HepG2 (cell line): Measurements from ENCODE around the gene RAD9A. TPM values are rescaled to one million over a fixed set of nuclear protein-coding genes. Genes with fewer than 3 reads are reported as not detected.
A peak's percentile ranks its signal among the peaks of the same experiment; 100 is the strongest.

Experiments
- FOXM1 ChIP-seq: sonication (generic); formaldehyde crosslinking; IDR thresholded peaks from 2 replicates; pipeline ENCODE4 v1.5.0; 2020; ENCODE audit warnings: missing genetic modification reagents
- REL ChIP-seq: sonication (generic); formaldehyde crosslinking; conservative IDR thresholded peaks from 2 replicates; pipeline ENCODE4 v1.8.0; 2022; ENCODE audit warnings: mild to moderate bottlenecking, missing genetic modification reagents, moderate library complexity
- RORA ChIP-seq: sonication (generic); formaldehyde crosslinking; IDR thresholded peaks from 2 replicates; pipeline ENCODE4 v1.5.0; 2020; ENCODE audit warnings: mild to moderate bottlenecking, missing genetic modification reagents, moderate library complexity
- SALL2 ChIP-seq: sonication (generic); formaldehyde crosslinking; IDR thresholded peaks from 2 replicates; pipeline ENCODE4 v1.8.1; 2023; ENCODE audit warnings: mild to moderate bottlenecking, missing genetic modification reagents, inconsistent platforms
- SMAD9 ChIP-seq: sonication (generic); formaldehyde crosslinking; IDR thresholded peaks from 2 replicates; pipeline ENCODE4 v1.5.1; 2020; ENCODE audit warnings: mild to moderate bottlenecking, missing genetic modification reagents
- ZBTB42 ChIP-seq: sonication (generic); formaldehyde crosslinking; IDR thresholded peaks from 2 replicates; pipeline ENCODE4 v1.5.0; 2020; ENCODE audit warnings: mild to moderate bottlenecking, missing genetic modification reagents
- ZNF839 ChIP-seq: sonication (generic); formaldehyde crosslinking; IDR thresholded peaks from 2 replicates; pipeline ENCODE4 v1.4.0; 2020; ENCODE audit warnings: missing genetic modification reagents, mild to moderate bottlenecking, borderline replicate concordance
- polyA plus RNA-seq, 8 experiments: library from polyadenylated mRNA; depleted of rRNA in 3 of 8; stranded (reverse) in 7 of 8; unstranded in 1 of 8; fragments of >200 nt; fragmentation: Illumina TruSeq in 4 of 8; extraction: Trizol in 4 of 8; gene quantifications; 2 replicates each; pipeline versions ENCODE4 v1.2.1 to v1.2.3, GENCODE V29; 2011 to 2016; ENCODE audit warnings: low read depth in 4 of 8, missing spikeins in 1 of 8, mixed read lengths in 1 of 8; ENCODE audit not compliant: insufficient read depth in 1 of 8
- total RNA-seq, 5 experiments: library from RNA; depleted of rRNA; stranded (reverse); fragments of >200 nt; fragmentation: Illumina TruSeq; extraction: Trizol; gene quantifications; 2 replicates each; pipeline ENCODE4 v1.2.3, GENCODE V29; 2016; ENCODE audit warnings: low read depth in 1 of 5
- TF ChIP-seq, protein P1 (sequence below), 2 experiments: sonication (generic) in 1 of 2; formaldehyde crosslinking in 1 of 2; IDR thresholded peaks; 2 replicates each; pipeline versions ENCODE4 v1.6.1 to v1.9.0; 2014 to 2022; ENCODE audit warnings: antibody characterized with exemption in 1 of 2, borderline replicate concordance in 1 of 2, inconsistent platforms in 1 of 2, low read depth in 1 of 2, missing genetic modification reagents in 1 of 2
- TF ChIP-seq, protein P2 (sequence below): sonication (generic); formaldehyde crosslinking; conservative IDR thresholded peaks from 2 replicates; pipeline ENCODE4 v1.4.0; 2020; ENCODE audit warnings: missing genetic modification reagents
- TF ChIP-seq, protein P3 (sequence below): sonication (generic); formaldehyde crosslinking; IDR thresholded peaks from one replicate; pipeline ENCODE4 v1.5.1; 2020; ENCODE audit warnings: mild to moderate bottlenecking, missing genetic modification reagents; ENCODE audit errors: not compliant biosample characterization

Gene RAD9A
- total and polyA plus RNA-seq, 2 of the 13 experiments (the other 11 are each of a cell fraction or from before 2014, with no cell fraction given): 10.1 to 15.7 TPM

DNA sequence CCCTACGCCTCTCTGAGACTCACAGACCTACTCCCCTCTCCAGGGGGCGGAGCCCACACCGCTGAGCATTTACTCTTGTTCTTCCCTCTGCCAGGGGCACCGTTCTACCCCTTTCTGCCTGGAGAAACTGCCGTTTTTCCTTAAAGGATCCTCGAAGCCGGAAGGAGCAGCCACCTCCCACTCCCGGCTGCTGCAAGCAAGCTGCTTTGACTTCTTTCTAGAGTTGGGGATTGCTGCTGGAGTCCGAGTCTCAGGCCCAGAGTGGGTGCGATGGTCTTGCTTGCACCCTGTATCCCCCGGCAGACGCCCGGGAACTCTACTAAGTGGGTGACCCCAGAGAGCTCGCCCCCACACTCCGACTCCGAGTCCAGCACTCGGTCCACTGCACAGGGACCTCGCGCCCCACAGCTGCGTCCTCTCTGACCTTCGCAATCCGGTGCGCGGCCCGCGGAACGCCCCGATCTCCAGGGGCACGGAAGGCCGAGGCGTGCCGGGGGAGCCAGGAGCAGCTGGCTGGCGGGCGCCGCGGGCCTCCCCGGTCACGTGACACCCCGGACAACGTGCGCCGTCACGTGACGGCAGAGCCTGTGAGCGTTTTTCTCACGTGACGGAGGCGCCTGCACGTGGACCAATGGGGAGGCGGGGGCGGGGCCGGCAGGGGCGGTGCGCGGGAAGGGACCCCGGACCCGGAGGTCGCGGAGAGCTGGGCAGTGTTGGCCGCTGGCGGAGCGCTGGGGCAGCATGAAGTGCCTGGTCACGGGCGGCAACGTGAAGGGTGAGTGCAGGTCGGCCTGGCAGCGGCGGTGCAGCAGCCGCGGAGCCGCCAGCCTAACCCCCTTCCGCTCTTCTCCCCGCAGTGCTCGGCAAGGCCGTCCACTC lies at the start of gene RAD9A (continued):
- TF ChIP-seq, protein P1, sequence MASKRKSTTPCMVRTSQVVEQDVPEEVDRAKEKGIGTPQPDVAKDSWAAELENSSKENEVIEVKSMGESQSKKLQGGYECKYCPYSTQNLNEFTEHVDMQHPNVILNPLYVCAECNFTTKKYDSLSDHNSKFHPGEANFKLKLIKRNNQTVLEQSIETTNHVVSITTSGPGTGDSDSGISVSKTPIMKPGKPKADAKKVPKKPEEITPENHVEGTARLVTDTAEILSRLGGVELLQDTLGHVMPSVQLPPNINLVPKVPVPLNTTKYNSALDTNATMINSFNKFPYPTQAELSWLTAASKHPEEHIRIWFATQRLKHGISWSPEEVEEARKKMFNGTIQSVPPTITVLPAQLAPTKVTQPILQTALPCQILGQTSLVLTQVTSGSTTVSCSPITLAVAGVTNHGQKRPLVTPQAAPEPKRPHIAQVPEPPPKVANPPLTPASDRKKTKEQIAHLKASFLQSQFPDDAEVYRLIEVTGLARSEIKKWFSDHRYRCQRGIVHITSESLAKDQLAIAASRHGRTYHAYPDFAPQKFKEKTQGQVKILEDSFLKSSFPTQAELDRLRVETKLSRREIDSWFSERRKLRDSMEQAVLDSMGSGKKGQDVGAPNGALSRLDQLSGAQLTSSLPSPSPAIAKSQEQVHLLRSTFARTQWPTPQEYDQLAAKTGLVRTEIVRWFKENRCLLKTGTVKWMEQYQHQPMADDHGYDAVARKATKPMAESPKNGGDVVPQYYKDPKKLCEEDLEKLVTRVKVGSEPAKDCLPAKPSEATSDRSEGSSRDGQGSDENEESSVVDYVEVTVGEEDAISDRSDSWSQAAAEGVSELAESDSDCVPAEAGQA (IDR thresholded peaks at IDR 0.05; ENCODE audit: low read depth): 0 out of 2 replicates have a peak, but pooled peaks have one; percentile 28
- TF ChIP-seq, protein P1 (CRISPR knock-in tag; IDR thresholded peaks at IDR 0.05; ENCODE audit: borderline replicate concordance): no peak
- peak; percentile 84 for TF ChIP-seq ZBTB42
- TF ChIP-seq, protein P2, sequence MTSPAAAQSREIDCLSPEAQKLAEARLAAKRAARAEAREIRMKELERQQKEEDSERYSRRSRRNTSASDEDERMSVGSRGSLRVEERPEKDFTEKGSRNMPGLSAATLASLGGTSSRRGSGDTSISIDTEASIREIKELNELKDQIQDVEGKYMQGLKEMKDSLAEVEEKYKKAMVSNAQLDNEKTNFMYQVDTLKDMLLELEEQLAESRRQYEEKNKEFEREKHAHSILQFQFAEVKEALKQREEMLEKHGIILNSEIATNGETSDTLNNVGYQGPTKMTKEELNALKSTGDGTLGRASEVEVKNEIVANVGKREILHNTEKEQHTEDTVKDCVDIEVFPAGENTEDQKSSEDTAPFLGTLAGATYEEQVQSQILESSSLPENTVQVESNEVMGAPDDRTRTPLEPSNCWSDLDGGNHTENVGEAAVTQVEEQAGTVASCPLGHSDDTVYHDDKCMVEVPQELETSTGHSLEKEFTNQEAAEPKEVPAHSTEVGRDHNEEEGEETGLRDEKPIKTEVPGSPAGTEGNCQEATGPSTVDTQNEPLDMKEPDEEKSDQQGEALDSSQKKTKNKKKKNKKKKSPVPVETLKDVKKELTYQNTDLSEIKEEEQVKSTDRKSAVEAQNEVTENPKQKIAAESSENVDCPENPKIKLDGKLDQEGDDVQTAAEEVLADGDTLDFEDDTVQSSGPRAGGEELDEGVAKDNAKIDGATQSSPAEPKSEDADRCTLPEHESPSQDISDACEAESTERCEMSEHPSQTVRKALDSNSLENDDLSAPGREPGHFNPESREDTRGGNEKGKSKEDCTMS (CRISPR knock-in tag): no peak
- TF ChIP-seq, protein P3, sequence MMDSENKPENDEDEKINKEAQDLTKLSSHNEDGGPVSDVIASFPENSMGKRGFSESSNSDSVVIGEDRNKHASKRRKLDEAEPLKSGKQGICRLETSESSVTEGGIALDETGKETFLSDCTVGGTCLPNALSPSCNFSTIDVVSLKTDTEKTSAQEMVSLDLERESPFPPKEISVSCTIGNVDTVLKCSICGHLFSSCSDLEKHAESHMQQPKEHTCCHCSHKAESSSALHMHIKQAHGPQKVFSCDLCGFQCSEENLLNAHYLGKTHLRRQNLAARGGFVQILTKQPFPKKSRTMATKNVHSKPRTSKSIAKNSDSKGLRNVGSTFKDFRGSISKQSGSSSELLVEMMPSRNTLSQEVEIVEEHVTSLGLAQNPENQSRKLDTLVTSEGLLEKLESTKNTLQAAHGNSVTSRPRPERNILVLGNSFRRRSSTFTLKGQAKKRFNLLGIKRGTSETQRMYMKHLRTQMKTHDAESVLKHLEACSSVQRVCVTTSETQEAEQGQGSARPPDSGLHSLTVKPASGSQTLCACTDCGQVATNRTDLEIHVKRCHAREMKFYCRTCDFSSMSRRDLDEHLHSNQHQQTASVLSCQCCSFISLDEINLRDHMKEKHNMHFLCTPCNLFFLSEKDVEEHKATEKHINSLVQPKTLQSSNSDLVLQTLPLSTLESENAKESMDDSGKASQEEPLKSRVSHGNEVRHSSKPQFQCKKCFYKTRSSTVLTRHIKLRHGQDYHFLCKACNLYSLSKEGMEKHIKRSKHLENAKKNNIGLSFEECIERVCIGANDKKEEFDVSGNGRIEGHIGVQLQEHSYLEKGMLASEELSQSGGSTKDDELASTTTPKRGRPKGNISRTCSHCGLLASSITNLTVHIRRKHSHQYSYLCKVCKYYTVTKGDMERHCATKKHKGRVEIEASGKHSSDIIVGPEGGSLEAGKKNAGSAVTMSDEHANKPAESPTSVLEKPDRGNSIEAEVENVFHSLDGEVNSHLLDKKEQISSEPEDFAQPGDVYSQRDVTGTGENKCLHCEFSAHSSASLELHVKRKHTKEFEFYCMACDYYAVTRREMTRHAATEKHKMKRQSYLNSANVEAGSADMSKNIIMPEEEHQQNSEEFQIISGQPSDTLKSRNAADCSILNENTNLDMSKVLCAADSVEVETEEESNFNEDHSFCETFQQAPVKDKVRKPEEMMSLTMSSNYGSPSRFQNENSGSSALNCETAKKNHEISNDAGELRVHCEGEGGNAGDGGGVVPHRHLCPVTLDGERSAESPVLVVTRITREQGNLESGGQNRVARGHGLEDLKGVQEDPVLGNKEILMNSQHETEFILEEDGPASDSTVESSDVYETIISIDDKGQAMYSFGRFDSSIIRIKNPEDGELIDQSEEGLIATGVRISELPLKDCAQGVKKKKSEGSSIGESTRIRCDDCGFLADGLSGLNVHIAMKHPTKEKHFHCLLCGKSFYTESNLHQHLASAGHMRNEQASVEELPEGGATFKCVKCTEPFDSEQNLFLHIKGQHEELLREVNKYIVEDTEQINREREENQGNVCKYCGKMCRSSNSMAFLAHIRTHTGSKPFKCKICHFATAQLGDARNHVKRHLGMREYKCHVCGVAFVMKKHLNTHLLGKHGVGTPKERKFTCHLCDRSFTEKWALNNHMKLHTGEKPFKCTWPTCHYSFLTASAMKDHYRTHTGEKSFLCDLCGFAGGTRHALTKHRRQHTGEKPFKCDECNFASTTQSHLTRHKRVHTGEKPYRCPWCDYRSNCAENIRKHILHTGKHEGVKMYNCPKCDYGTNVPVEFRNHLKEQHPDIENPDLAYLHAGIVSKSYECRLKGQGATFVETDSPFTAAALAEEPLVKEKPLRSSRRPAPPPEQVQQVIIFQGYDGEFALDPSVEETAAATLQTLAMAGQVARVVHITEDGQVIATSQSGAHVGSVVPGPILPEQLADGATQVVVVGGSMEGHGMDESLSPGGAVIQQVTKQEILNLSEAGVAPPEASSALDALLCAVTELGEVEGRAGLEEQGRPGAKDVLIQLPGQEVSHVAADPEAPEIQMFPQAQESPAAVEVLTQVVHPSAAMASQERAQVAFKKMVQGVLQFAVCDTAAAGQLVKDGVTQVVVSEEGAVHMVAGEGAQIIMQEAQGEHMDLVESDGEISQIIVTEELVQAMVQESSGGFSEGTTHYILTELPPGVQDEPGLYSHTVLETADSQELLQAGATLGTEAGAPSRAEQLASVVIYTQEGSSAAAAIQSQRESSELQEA (CRISPR knock-in tag): peak; percentile 77
- no peak for TF ChIP-seq ZNF839
- TF ChIP-seq REL (CRISPR knock-in tag): peak; percentile 79; the same call in 1 of the 2 replicates
- TF ChIP-seq FOXM1 (CRISPR knock-in tag): no peak
- peak; percentile 78; the same call in 1 of the 2 replicates for TF ChIP-seq SALL2 (CRISPR knock-in tag)
- no peak for TF ChIP-seq RORA (CRISPR knock-in tag)
- peak; percentile 89; the same call in 1 of the 2 replicates for TF ChIP-seq SMAD9 (CRISPR knock-in tag)
